ENCODE data around the gene PTGER4.

Gene PTGER4

GRCh38 chr5:40669606-40670390, 9.9 kb upstream of the PTGER4 start:
- DNase-seq (ENCODE audit: low read depth): no peak

DNA sequence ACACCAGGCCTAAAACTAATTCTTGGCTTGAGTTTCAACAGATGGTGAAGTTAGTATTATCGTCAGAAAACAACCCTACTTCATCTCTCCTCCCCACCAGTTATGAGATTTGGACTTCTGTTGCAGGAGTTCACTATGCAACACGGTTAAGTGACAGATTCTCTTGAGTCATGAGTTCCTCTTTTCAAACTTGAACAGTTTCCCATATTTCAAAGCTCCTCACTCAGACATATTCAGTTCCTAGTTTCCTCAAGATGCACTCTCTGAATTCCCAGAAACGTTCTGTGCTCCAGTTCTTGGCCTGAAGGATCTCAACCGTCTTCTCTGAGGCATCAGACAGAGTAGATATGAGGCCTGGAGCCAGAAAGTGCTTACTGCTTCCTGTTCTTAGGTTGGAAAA, 7.3 kb upstream of the PTGER4 start:
- DNase-seq (ENCODE audit: low read depth): no peak

DNA sequence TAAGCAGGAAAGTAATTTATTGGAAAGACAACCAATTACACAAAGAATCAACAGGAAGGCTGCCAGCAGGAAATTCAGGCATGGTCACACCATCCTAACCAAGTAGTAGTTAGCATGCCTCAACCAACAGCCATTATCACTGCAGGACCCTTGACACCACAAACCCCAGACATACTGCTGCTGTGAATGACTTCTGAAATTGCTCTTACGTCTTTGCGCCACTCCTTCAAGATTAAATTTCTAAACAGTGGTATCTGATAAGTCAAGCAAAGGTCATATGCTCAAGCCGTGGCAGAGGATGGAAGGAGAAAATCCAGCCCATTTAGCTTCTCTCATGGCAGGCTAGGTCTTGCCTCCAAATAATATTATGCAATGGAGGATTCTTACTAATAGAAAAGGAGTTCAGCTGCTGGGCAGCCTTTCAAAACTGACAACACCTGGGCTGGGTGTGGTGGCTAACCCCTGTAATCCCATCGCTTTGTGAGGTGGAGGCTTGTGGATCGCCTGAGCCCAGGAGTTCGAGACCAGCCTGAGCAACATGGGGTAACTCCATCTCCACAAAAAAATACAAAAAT, 5.0 kb upstream of the PTGER4 start:
- no peak for DNase-seq (ENCODE audit: low read depth)

DNA sequence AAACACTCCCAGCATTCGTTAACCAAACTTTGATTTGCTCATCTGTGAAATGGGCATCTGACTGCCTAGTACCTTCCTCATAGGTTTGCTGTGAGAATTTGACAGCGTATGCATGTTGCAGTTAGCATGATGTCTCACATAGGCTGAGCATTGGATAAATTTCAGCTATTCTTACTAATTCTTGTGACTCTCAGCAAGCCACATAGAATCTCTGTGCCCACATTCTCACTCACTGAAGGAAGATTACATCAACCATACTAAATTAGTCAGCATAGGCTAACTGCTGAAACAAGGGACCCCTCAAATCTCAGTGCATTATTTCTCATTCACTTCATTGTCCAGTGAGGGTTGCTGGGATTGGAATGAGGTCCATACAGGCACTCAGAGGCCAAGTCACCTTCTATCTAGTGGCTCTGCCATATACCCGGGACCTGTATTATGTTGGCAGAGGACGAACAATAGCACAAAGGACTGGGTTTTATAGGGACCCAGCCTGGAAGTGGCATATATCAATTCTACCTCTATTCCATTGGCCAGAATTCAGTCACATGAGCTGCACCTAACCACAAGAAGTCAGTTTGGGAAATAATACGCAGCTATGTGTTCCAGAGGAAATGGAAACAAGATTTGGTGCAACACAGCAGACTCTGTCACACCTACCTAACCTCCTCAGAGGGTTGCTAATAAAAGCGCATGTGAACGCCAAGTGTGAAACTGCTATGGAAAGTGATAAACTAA, 4.2 kb upstream of the PTGER4 start:
- no peak for DNase-seq (ENCODE audit: low read depth)

GRCh38 chr5:40676613-40677343, 2.9 kb upstream of the PTGER4 start:
- no peak for DNase-seq (ENCODE audit: low read depth)

- DNase-seq (ENCODE audit: low read depth): no peak
Measured at GRCh38 chr5:40677456-40677855, 2.3 kb upstream of the PTGER4 start.

- DNase-seq (ENCODE audit: low read depth): no peak
Measured at GRCh38 chr5:40678026-40678425, 1.7 kb upstream of the PTGER4 start.

DNA sequence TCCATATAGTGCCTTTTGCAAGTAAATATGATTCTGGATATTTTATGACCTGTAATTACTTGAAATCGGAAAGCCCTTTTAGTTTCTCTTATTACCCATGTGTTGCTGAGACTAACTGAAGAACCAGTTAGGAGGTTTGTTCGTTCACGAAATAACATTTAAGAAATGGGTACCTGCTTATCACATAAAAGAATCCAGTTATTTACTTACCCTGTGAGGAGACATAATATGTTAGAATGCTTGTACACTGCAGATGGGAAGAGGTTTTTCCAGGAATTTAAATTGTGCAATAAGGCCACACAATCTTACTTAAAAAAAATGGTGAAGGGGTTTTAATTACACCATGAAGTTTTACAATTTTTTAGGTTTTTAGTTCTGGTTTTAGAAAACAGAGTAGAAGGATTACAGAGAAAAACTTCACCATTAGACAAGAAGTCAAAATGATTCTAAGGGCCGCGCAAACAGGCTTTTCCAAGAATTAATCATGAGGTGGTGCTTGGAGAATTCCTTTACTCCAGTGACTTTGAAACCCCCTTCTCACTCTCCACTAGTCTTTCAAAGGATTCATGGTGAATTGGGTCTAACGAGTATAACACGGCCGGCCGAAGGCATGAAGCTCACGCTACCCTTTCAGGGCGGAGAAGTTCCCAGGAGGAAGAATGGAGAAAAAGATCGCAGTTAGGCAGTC, 1.1 kb upstream of the PTGER4 start:
- DNase-seq (ENCODE audit: low read depth): no peak

DNA sequence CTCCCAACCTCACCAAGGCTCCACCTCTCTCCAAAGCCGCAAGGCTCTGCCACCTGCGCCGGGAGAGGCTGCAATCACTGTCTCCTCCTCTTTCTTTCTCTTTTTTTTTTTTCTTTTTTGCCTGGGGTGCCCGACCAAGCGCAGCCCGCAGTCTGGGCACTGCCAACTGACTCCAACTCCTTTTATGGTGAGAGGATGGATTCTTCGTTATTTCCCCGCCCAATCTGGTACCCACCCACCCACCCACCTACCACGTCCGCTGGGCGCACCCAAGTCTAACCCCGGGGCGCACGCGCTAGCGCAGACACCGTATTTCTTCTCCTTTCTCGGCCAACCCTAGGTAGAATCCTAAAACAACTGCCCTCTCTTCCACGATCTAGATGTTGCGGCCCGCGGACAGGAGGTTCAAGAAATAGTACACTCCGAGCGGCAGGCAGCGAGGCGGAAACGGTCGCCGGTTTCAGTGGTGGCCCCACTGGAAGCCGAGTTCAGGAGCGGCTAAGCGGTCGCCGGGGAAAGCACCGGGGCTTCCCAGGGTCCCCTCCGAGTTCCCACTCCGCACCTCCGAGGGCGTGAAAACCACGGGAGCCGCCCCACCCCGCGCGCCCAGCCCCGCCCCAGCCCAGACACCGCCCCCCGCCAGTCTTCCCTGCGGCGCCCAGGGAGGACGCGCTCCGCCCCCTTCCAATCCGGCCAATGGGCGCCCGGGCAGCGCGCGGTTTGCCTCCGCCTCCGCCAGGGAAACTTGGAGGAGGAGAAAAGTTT, 385 bp upstream of the PTGER4 start:
- peak; percentile 83 for DNase-seq (ENCODE audit: low read depth)

DNA sequence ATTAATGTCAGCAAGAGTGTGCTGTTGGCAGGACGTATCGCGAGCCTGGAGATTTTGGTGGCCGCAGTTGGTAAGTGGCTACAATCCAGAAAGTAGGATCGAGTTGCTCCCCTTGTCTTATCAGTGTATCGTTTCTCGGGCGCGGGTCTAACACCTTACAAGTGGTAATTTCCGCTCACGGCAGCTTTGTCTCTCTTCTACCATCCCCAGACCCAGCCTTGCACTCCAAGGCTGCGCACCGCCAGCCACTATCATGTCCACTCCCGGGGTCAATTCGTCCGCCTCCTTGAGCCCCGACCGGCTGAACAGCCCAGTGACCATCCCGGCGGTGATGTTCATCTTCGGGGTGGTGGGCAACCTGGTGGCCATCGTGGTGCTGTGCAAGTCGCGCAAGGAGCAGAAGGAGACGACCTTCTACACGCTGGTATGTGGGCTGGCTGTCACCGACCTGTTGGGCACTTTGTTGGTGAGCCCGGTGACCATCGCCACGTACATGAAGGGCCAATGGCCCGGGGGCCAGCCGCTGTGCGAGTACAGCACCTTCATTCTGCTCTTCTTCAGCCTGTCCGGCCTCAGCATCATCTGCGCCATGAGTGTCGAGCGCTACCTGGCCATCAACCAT, 1.1 kb downstream of the PTGER4 start:
- peak; percentile 23 for DNase-seq (ENCODE audit: low read depth)

DNA sequence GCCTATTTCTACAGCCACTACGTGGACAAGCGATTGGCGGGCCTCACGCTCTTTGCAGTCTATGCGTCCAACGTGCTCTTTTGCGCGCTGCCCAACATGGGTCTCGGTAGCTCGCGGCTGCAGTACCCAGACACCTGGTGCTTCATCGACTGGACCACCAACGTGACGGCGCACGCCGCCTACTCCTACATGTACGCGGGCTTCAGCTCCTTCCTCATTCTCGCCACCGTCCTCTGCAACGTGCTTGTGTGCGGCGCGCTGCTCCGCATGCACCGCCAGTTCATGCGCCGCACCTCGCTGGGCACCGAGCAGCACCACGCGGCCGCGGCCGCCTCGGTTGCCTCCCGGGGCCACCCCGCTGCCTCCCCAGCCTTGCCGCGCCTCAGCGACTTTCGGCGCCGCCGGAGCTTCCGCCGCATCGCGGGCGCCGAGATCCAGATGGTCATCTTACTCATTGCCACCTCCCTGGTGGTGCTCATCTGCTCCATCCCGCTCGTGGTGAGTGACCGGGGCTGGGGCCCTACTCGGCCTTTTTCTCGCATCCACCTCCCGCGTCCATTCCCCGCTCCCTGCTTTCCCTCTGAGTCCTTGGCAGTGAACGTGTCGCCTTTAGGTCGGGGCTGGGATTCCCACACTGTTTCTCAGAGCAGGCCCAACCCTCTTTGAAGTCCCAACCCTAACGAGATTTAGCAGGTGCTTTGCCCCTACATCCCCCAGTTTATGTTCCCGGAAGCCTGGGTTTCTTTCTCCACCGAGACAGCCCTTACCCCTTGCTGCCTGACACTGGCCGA, 1.8 kb downstream of the PTGER4 start:
- DNase-seq (ENCODE audit: low read depth): peak; percentile 17

DNA sequence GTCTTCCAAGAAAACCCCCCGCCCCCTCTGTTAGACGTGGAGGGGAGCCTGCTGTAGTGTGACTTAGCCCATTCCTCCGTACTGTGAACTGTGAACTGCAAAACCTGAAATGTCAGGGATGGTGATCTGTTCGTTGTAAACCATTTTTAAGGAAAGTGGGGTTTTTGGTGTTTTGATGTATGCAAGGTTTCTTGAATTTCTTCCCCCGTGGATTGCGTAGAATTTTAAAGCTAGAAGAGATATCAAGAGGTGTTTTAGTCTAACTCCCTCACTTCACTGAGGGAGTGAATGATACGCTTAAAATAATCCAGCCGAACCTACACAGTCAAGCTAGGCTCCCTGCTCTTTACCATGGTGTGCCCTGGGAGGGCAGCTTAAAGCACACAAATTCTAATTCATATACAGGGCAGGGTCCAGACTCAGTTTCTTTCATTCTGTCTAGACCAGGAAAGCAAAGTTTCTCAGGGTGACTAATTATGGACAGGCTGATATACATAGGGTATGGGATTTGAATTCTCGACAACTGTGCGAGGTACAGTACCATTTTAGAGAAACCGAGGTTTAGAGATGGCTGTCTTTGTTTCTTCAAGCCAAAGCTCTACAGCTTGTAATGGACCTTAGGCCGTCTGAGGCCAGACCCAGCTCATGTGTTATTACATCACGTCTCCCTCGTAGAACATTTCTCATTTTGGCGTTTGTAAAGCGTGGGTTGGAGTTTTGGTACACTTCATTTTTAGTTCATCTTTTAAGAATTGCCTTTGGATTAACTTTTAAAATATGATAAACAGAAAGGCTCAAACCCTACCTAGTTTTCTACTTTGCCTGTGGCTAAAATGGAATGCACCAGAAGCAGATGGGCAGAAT, 2.7 kb downstream of the PTGER4 start:
- no peak for DNase-seq (ENCODE audit: low read depth)

DNA sequence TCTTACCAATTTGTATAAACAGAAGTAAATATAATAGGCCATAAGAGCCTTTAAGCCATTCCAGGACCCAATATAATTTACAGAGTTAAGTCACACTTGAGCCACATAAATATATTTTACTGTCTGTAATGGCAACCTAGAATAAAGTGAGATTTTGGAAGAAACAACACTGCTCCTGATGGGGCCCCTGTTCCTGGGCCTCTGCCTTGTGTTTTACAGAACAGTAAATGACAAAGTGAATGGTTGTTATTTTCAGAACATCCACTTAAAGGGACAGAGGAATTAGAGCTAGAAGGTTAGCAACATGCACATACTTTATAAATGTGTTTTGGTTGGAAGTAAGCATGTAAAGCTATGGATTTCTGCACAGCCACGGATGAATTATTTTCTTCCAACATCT, 3.6 kb downstream of the PTGER4 start:
- DNase-seq (ENCODE audit: low read depth): no peak

DNA sequence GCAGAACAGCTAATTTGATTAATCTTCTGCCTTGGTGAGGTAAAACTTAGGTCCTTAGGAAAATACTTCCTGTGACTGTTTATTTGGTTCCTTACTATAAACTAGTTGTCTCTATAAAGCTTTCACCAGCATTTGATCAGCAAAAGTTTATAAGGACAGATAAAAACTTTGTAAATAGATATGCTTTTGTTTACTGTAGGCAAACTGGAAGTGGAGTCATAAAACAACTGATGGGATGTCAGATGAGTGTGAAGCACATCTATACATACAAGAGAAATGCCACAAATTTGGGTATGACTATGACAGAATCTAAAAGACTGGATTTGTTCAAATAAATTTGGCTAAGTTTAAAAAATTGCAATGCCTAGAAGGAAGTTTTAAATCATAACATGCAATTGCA, 5.5 kb downstream of the PTGER4 start:
- DNase-seq (ENCODE audit: low read depth): no peak

DNA sequence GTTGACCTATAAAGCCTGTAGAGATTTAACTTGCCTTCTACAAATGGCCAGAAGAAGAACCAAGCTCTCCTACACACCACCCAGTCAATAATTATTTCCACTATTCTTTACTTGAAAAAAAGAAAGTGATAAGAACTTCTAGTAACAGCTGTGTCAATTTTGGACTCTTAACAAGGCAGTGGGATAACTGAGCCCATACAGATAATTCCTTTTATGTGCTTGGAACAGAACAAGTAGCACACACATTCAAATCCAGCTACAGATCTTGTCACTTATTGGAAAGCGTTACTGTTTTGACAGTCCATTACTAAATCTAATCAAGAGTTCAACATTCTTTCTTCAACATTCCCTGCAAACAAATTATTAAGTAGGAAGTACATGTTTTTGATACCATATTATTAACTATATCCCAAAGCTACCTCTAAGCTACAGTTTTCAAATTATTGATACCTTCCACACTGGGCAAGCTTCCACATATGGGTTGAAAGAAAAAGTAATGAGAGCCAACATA, 6.3 kb downstream of the PTGER4 start:
- no peak for DNase-seq (ENCODE audit: low read depth)

- no peak for DNase-seq (ENCODE audit: low read depth)
Measured at GRCh38 chr5:40687321-40687720, 7.6 kb downstream of the PTGER4 start.

GRCh38 chr5:40688127-40688761, 8.5 kb downstream of the PTGER4 start:
- DNase-seq (ENCODE audit: low read depth): peak; percentile 69

- DNase-seq (ENCODE audit: low read depth): no peak
Measured at GRCh38 chr5:40688996-40689395, 9.3 kb downstream of the PTGER4 start.

Data from activated T-helper 1 cell treated with Interleukin-2 at 50 U/mL for 16 hours (primary cell).